WTC11 (cell line): ENCODE results near the gene HCLS1. TPM values are rescaled to one million over a fixed set of nuclear protein-coding genes. Genes with fewer than 3 reads are reported as not detected.

Experiments
- ATAC-seq: fragments of 200-7000 bp; cut with Tn5 transposase; 2 replicates; pipeline ENCODE4 v1.10.0; 2021; ENCODE audit warnings: mild to moderate bottlenecking, moderate library complexity
- Bru-seq: library from RNA; stranded (reverse); fragments of 400-500 nt; gene quantifications from one replicate; lab custom pipeline; 2021; lab: Mats Ljungman, UMichigan
- CTCF ChIA-PET: fragments of 300-600 bp; sonication (Branson Sonifier 250); formaldehyde crosslinking; loops from one replicate; lab custom pipeline; 2021; ENCODE audit warnings: antibody characterized with exemption; lab: Charles Lee
- POLR2A ChIA-PET: fragments of 350-600 bp; sonication (Branson Sonifier 250); formaldehyde crosslinking; loops from one replicate; lab custom pipeline; 2021; ENCODE audit warnings: antibody characterized with exemption; lab: Charles Lee
- DNase-seq: peaks from one replicate; pipeline ENCODE4 v3.0.0; 2021; ENCODE audit warnings: low spot score
- H3K27ac Mint-ChIP-seq: 2 replicates; pipeline ENCODE4 v1.8.0; 2021; ENCODE audit warnings: mixed read lengths
- H3K27me3 Mint-ChIP-seq: 2 replicates; pipeline ENCODE4 v1.8.0; 2021; ENCODE audit warnings: low read depth, mild to moderate bottlenecking, moderate library complexity, mixed read lengths
- H3K36me3 Mint-ChIP-seq: 2 replicates; pipeline ENCODE4 v1.8.0; 2021; ENCODE audit warnings: mixed read lengths
- H3K4me1 Mint-ChIP-seq: 2 replicates; pipeline ENCODE4 v1.8.0; 2022; ENCODE audit warnings: mixed read lengths
- H3K4me3 Mint-ChIP-seq: 2 replicates; pipeline ENCODE4 v1.8.0; 2021; ENCODE audit warnings: mild to moderate bottlenecking, moderate library complexity, mixed read lengths
- H3K9me3 Mint-ChIP-seq: 2 replicates; pipeline ENCODE4 v1.8.0; 2021; ENCODE audit warnings: mixed read lengths
- CBFB ChIP-seq: sonication (generic); formaldehyde crosslinking; IDR thresholded peaks from 2 replicates; pipeline ENCODE4 v1.8.1; 2022; ENCODE audit warnings: mild to moderate bottlenecking, low read depth, missing genetic modification reagents
- ELF4 ChIP-seq: sonication (generic); formaldehyde crosslinking; IDR thresholded peaks from 2 replicates; pipeline ENCODE4 v1.8.1; 2022; ENCODE audit warnings: low read depth, mild to moderate bottlenecking, moderate library complexity, missing genetic modification reagents
- FOXP1 ChIP-seq: sonication (generic); formaldehyde crosslinking; IDR thresholded peaks from 2 replicates; pipeline ENCODE4 v1.8.0; 2022; ENCODE audit warnings: missing genetic modification reagents, mild to moderate bottlenecking, moderate library complexity, borderline replicate concordance
- HMGA2 ChIP-seq: fragments of 250-450 bp; sonication (Bioruptor Pico); IDR thresholded peaks from 2 replicates; pipeline ENCODE4 v1.4.0; 2021; ENCODE audit warnings: mild to moderate bottlenecking, moderate library complexity
- JUN ChIP-seq: sonication (generic); formaldehyde crosslinking; IDR thresholded peaks from 2 replicates; pipeline ENCODE4 v1.8.0; 2023; ENCODE audit warnings: mild to moderate bottlenecking, missing genetic modification reagents
- MYBL2 ChIP-seq: sonication (generic); formaldehyde crosslinking; IDR thresholded peaks from 2 replicates; pipeline ENCODE4 v1.8.1; 2023; ENCODE audit warnings: mild to moderate bottlenecking, moderate library complexity, missing genetic modification reagents
- NFATC4 ChIP-seq: fragments of 250-450 bp; sonication (Bioruptor Pico); IDR thresholded peaks from 2 replicates; pipeline ENCODE4 v1.9.0; 2021; ENCODE audit warnings: mild to moderate bottlenecking
- SMAD4 ChIP-seq: sonication (generic); formaldehyde crosslinking; IDR thresholded peaks from 2 replicates; pipeline ENCODE4 v1.8.0; 2022; ENCODE audit warnings: mild to moderate bottlenecking, missing genetic modification reagents
- TEAD1 ChIP-seq: sonication (generic); formaldehyde crosslinking; IDR thresholded peaks from 2 replicates; pipeline ENCODE4 v1.8.0; 2022; ENCODE audit warnings: mild to moderate bottlenecking, missing genetic modification reagents
- ZNF317 ChIP-seq: sonication (generic); formaldehyde crosslinking; IDR thresholded peaks from 2 replicates; pipeline ENCODE4 v1.8.1; 2023; ENCODE audit warnings: low read depth, mild to moderate bottlenecking, moderate library complexity, missing genetic modification reagents, borderline replicate concordance
- long read RNA-seq, 3 experiments: library from RNA in 1 of 3; library from capped mRNA in 1 of 3; library from polyadenylated mRNA in 1 of 3; unstranded in 2 of 3; stranded (forward) in 1 of 3; transcript quantifications; one replicate each; pipeline ENCODE4 v2.0.0, GENCODE V29; 2021
- total RNA-seq: library from RNA; stranded (reverse); gene quantifications from 3 replicates; pipeline ENCODE4 v1.2.3, GENCODE V29; 2021
- TF ChIP-seq, protein P1 (sequence below): sonication (generic); formaldehyde crosslinking; IDR thresholded peaks from 2 replicates; pipeline ENCODE4 v1.8.0; 2023; ENCODE audit warnings: missing genetic modification reagents
- TF ChIP-seq, protein P2 (sequence below): sonication (generic); formaldehyde crosslinking; IDR thresholded peaks from 2 replicates; pipeline ENCODE4 v1.8.1; 2023; ENCODE audit warnings: mild to moderate bottlenecking, missing genetic modification reagents, borderline replicate concordance
- TF ChIP-seq, protein P3 (sequence below): sonication (generic); formaldehyde crosslinking; IDR thresholded peaks from 2 replicates; pipeline ENCODE4 v1.8.1; 2022; ENCODE audit warnings: missing genetic modification reagents, borderline replicate concordance

The HCLS1 gene, protein sequence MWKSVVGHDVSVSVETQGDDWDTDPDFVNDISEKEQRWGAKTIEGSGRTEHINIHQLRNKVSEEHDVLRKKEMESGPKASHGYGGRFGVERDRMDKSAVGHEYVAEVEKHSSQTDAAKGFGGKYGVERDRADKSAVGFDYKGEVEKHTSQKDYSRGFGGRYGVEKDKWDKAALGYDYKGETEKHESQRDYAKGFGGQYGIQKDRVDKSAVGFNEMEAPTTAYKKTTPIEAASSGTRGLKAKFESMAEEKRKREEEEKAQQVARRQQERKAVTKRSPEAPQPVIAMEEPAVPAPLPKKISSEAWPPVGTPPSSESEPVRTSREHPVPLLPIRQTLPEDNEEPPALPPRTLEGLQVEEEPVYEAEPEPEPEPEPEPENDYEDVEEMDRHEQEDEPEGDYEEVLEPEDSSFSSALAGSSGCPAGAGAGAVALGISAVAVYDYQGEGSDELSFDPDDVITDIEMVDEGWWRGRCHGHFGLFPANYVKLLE
- total RNA-seq, result 1.9 to 2.7 TPM (median 2.6 TPM) in 3 replicates
- percentile 19 among the genes with signal in this experiment for Bru-seq, nascent RNA
- long read RNA-seq, experiment 1, partial matches to known transcripts, result 1 of 3 reads
- long read RNA-seq, experiment 1, other reads (novel, unspliced or antisense), result 1 of 3 reads
- long read RNA-seq, experiment 2, result 0 reads
- long read RNA-seq, experiment 3, partial matches to known transcripts, result 0 of 3 reads
- long read RNA-seq, experiment 3, other reads (novel, unspliced or antisense), result 1 of 3 reads

DNA sequence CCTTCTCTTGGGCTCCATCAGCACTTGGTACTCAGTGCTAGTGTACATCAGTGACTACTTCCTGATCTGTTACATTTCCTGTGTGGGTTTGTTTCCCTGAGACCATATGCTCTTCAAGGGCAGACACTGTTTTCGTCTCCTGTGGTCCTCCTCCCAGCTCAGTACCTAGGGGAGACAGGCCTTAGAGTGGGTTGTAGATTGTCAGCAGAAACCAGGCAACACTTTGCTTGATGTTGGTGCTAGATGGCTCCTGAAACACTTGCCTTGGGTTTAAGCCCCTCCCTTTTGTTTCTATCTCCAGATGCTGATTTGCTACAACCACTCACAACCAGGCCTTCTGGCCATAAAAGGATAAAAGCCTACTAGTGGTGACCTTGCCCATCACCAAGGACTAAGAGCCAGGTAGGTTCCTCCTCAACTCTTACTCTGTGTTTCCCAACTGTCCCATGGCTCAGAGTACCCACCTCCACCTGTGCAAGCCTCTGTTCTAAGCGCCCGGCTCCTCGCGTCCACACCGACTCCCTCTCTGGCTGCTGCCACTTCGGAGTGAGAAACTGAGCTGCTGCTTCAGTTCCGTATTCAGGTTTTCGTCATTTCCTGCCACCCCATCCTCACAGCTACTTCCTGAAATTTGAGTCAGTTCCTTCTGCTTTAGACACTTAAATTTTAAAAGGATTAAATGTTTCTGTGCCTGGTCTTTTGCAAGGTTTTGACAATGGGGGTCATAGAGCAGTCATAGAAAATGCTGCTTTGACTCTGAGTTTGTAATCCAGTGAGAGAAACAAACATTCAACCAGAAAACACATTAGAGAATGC lies at the start of gene HCLS1:
HCLS1 (minus strand) TSS at position 548 of the 816 bp plus-strand sequence. CDS start 2,556 bp downstream, outside the sequence.
- ATAC-seq, result peak; percentile 72
- Mint-ChIP-seq H3K4me1 (peaks cover 21% of the 10 kb centered on the region), H3K4me3 (no peak within 1 kb of the TSS), H3K27me3 (no peaks in the 10 kb centered on the region), H3K27ac (peak within 1 kb of the TSS; percentile 76), H3K36me3 (peaks cover 17% of the 10 kb centered on the region), H3K9me3 (no peaks in the 10 kb centered on the region)
- no peak for DNase-seq
- TF ChIP-seq, protein P1, sequence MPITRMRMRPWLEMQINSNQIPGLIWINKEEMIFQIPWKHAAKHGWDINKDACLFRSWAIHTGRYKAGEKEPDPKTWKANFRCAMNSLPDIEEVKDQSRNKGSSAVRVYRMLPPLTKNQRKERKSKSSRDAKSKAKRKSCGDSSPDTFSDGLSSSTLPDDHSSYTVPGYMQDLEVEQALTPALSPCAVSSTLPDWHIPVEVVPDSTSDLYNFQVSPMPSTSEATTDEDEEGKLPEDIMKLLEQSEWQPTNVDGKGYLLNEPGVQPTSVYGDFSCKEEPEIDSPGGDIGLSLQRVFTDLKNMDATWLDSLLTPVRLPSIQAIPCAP (CRISPR knock-in tag), result no peak
- no peak for TF ChIP-seq SMAD4 (CRISPR knock-in tag)
- CTCF ChIA-PET, result interaction anchor here (1.0 kb wide), 1 partner anchor 335 kb away, joined by 3 read pairs; no protein-coding TSS in a partner anchor
- POLR2A ChIA-PET, result interaction anchor here (0.5 to 0.6 kb wide), 2 partner anchors 54 to 114 kb away, joined by 4 to 7 read pairs; no protein-coding TSS in a partner anchor

DNA sequence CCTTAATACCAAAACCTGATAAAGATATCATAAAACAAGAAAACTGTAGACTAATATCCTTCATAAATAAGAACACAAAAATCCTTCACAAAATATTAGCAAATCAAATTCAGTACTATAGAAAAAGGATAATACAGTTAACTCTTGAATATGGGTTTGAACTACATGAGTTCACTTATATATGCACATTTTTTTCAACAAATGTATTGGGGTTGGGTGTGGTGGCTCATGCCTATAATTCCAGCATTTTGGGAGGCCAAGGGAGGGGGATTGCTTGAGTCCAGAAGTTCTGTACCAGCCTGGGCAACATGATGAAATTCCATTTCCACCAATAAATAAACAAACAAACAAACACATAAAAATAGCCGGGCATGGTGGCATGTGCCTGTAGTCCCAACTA lies 49.6 kb upstream of the HCLS1 start:
- Mint-ChIP-seq H3K27ac (no peak overlapping the region), H3K27me3 (no peaks in the 10 kb centered on the region), H3K36me3 (peaks cover 13% of the 10 kb centered on the region), H3K4me1 (no peaks in the 10 kb centered on the region), H3K4me3 (no peak overlapping the region), H3K9me3 (no peaks in the 10 kb centered on the region)
- ChIA-PET CTCF (no interaction called here), POLR2A (no interaction called here)
- no peak for ATAC-seq
- DNase-seq, result no peak
- TF ChIP-seq CBFB, result no peak

DNA sequence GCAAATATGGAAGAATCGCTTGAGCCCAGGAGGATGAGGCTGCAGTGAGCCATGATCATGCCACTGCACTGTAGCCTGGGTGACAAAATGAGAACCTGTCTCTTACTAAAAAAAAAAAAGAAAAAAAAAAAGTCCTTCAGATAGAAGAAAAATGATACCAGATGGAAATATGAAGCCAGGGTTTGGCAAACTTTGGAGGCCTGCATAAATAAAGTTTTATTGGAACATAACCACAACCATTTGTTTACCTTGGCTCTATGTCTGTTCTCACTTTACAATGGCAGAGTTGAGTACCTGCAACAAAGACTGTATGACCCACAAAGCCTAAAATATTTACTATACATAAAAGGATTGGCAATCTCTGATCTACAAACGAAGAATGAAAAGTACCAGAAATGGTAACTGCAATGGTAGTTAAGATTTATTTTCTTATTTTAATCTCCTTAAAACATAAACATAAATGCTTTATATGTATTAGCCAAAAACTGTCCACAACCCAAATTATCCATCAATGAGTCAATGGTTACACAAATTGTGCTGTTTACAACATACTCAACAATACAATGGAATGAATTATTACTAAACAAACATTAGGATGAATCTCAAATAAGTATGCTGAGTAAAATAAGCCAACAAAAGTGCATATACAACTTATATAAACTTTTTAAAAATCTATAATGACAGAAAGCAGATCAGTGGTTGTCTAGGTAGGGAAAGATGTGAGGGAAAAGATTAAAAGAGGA lies 47.0 kb upstream of the HCLS1 start:
- H3K36me3 Mint-ChIP-seq, result peaks cover 6% of the 10 kb centered on the region; the same call in 1 of the 2 replicates
- POLR2A ChIA-PET, result no interaction called here
- no peak for TF ChIP-seq MYBL2 (CRISPR knock-in tag)
- TF ChIP-seq FOXP1 (CRISPR knock-in tag), result no peak
- TF ChIP-seq, protein P2, sequence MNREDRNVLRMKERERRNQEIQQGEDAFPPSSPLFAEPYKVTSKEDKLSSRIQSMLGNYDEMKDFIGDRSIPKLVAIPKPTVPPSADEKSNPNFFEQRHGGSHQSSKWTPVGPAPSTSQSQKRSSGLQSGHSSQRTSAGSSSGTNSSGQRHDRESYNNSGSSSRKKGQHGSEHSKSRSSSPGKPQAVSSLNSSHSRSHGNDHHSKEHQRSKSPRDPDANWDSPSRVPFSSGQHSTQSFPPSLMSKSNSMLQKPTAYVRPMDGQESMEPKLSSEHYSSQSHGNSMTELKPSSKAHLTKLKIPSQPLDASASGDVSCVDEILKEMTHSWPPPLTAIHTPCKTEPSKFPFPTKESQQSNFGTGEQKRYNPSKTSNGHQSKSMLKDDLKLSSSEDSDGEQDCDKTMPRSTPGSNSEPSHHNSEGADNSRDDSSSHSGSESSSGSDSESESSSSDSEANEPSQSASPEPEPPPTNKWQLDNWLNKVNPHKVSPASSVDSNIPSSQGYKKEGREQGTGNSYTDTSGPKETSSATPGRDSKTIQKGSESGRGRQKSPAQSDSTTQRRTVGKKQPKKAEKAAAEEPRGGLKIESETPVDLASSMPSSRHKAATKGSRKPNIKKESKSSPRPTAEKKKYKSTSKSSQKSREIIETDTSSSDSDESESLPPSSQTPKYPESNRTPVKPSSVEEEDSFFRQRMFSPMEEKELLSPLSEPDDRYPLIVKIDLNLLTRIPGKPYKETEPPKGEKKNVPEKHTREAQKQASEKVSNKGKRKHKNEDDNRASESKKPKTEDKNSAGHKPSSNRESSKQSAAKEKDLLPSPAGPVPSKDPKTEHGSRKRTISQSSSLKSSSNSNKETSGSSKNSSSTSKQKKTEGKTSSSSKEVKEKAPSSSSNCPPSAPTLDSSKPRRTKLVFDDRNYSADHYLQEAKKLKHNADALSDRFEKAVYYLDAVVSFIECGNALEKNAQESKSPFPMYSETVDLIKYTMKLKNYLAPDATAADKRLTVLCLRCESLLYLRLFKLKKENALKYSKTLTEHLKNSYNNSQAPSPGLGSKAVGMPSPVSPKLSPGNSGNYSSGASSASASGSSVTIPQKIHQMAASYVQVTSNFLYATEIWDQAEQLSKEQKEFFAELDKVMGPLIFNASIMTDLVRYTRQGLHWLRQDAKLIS (CRISPR knock-in tag), result no peak
- TF ChIP-seq, protein P1 (CRISPR knock-in tag), result no peak
- no peak for TF ChIP-seq HMGA2 (CRISPR knock-in tag)
- no peak for TF ChIP-seq TEAD1
- TF ChIP-seq, protein P3, sequence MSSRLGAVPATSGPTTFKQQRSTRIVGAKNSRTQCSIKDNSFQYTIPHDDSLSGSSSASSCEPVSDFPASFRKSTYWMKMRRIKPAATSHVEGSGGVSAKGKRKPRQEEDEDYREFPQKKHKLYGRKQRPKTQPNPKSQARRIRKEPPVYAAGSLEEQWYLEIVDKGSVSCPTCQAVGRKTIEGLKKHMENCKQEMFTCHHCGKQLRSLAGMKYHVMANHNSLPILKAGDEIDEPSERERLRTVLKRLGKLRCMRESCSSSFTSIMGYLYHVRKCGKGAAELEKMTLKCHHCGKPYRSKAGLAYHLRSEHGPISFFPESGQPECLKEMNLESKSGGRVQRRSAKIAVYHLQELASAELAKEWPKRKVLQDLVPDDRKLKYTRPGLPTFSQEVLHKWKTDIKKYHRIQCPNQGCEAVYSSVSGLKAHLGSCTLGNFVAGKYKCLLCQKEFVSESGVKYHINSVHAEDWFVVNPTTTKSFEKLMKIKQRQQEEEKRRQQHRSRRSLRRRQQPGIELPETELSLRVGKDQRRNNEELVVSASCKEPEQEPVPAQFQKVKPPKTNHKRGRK (CRISPR knock-in tag), result no peak
- TF ChIP-seq ELF4 (CRISPR knock-in tag), result no peak
- no peak for TF ChIP-seq NFATC4 (CRISPR knock-in tag)
- no peak for TF ChIP-seq ZNF317 (CRISPR knock-in tag)
- no peak for TF ChIP-seq JUN (CRISPR knock-in tag)
- H3K27me3 Mint-ChIP-seq, result no peaks in the 10 kb centered on the region
- H3K4me3 Mint-ChIP-seq, result no peak overlapping the region
- no peak overlapping the region for H3K27ac Mint-ChIP-seq
- CTCF ChIA-PET, result interaction anchor here (0.6 kb wide), 1 partner anchor 158 kb away, joined by 3 read pairs; no protein-coding TSS in a partner anchor
- DNase-seq (no peak), ATAC-seq (no peak)
- peaks cover 5% of the 10 kb centered on the region; the same call in 1 of the 2 replicates for H3K9me3 Mint-ChIP-seq
- no peaks in the 10 kb centered on the region for H3K4me1 Mint-ChIP-seq
